Gastrocnemius medialis (tissue), 4 donors: Measurements from ENCODE around the gene CACNG5.

ENCODE experiments used
- CTCF ChIP-seq, 5 experiments: fragments of 450-650 bp in 3 of 5; fragments of 200-600 bp in 2 of 5; sonication (generic) in 2 of 5; IDR thresholded peaks in 4 of 5; conservative IDR thresholded peaks in 1 of 5; 1 replicate in 4 of 5; 2 replicates in 1 of 5; pipeline ENCODE4 v1.5.1; 2016 to 2019; ENCODE audit warnings: antibody characterized with exemption in 5 of 5, mild to moderate bottlenecking in 3 of 5, moderate library complexity in 3 of 5
- POLR2A ChIP-seq, 2 donors: fragments of 450-650 bp; IDR thresholded peaks; one replicate each; pipeline ENCODE4 v1.6.1; 2017; ENCODE audit warnings: antibody characterized with exemption in 2 of 2, mild to moderate bottlenecking in 2 of 2, moderate library complexity in 2 of 2

GRCh38 chr17:66920435-66920834 is 85.5 kb downstream of the CACNG5 start:
- TF ChIP-seq CTCF (IDR thresholded peaks at IDR 0.05 in 4 of 5, conservative IDR thresholded peaks at IDR 0.05 in 1 of 5) (no peak), POLR2A (IDR thresholded peaks at IDR 0.05) (no peak)
